Subcutaneous abdominal adipose tissue (tissue), 5 donors: ENCODE results near the gene GGTLC2.
"Not testable (repeated sequence)": the region's sequence is repeated elsewhere in the genome, so short reads cannot be mapped to it uniquely, and the experiment has no call there.

Experiments used
- H3K27ac ChIP-seq: one replicate; pipeline ENCODE4 v1.7.0; 2013; ENCODE audit warnings: low read depth, mild to moderate bottlenecking, inconsistent platforms, low read length, moderate library complexity
- H3K27me3 ChIP-seq, 5 donors: one replicate each; pipeline ENCODE4 v1.7.0; 2013; ENCODE audit warnings: low read length in 5 of 5, inconsistent platforms in 1 of 5; ENCODE audit not compliant: control insufficient read depth in 5 of 5, insufficient read depth in 4 of 5
- H3K36me3 ChIP-seq, 5 donors: one replicate each; pipeline ENCODE4 v1.7.0; 2013; ENCODE audit warnings: low read length in 5 of 5; ENCODE audit not compliant: control insufficient read depth in 5 of 5, insufficient read depth in 5 of 5
- H3K4me1 ChIP-seq, 5 donors: one replicate each; pipeline ENCODE4 v1.7.0; 2013; ENCODE audit warnings: low read length in 5 of 5, mild to moderate bottlenecking in 3 of 5, moderate library complexity in 1 of 5; ENCODE audit not compliant: control insufficient read depth in 5 of 5, insufficient read depth in 5 of 5
- H3K4me3 ChIP-seq, 5 donors: one replicate each; pipeline ENCODE4 v1.7.0; 2013; ENCODE audit warnings: low read length in 5 of 5, low read depth in 1 of 5
- H3K9ac ChIP-seq, 5 donors: one replicate each; pipeline ENCODE4 v1.7.0; 2013; ENCODE audit warnings: low read length in 5 of 5, mild to moderate bottlenecking in 4 of 5, moderate library complexity in 3 of 5
- H3K9me3 ChIP-seq, 5 donors: one replicate each; pipeline ENCODE4 v1.7.0; 2013; ENCODE audit warnings: low read length in 5 of 5; ENCODE audit not compliant: control insufficient read depth in 5 of 5
- donor health status: healthy.
- donor health status: healthy.
- donor health status: healthy.
- donor health status: healthy.
- donor health status: healthy.

Gene GGTLC2

GRCh38 chr22:22652102-22652501, 7.7 kb downstream of the GGTLC2 start:
- H3K27ac ChIP-seq: not testable (repeated sequence)

GRCh38 chr22:22652573-22652972, 8.2 kb downstream of the GGTLC2 start:
- not testable (repeated sequence) for H3K36me3 ChIP-seq, H3K9me3 ChIP-seq, H3K9ac ChIP-seq, H3K4me3 ChIP-seq, H3K27me3 ChIP-seq, H3K4me1 ChIP-seq, H3K27ac ChIP-seq

More at GRCh38 chr22:22652102-22652501, 7.7 kb downstream of the GGTLC2 start:
- H3K27me3 ChIP-seq, H3K9ac ChIP-seq, H3K4me3 ChIP-seq, H3K9me3 ChIP-seq, H3K36me3 ChIP-seq, H3K4me1 ChIP-seq: not testable (repeated sequence)

- H3K9me3 ChIP-seq, H3K4me1 ChIP-seq, H3K4me3 ChIP-seq, H3K27ac ChIP-seq, H3K36me3 ChIP-seq, H3K9ac ChIP-seq, H3K27me3 ChIP-seq: not testable (repeated sequence)
Observed at GRCh38 chr22:22653677-22654381, 9.4 kb downstream of the GGTLC2 start.

- Histone ChIP-seq H3K4me1 (peaks cover 0 to 7% (median 0%) of the 10 kb centered on the region in 5 donors), H3K4me3 (no peak overlapping the region), H3K9ac (no peak overlapping the region), H3K27ac (no peak overlapping the region), H3K27me3 (peaks cover 0 to 3% (median 0%) of the 10 kb centered on the region in 5 donors), H3K36me3 (no peaks in the 10 kb centered on the region), H3K9me3 (no peaks in the 10 kb centered on the region)
Observed at GRCh38 chr22:22655452-22656290, 11.3 kb downstream of the GGTLC2 start.

- H3K9ac ChIP-seq: no peak overlapping the region
- no peak overlapping the region for H3K27ac ChIP-seq
- H3K9me3 ChIP-seq: no peaks in the 10 kb centered on the region
- no peaks in the 10 kb centered on the region for H3K4me1 ChIP-seq
- H3K36me3 ChIP-seq: no peaks in the 10 kb centered on the region
- peaks cover 0 to 9% (median 0%) of the 10 kb centered on the region in 5 donors for H3K27me3 ChIP-seq
- no peak overlapping the region for H3K4me3 ChIP-seq
Observed at GRCh38 chr22:22657712-22658111, 13.3 kb downstream of the GGTLC2 start.

GRCh38 chr22:22661275-22661674, 16.9 kb downstream of the GGTLC2 start:
- Histone ChIP-seq H3K9ac (no peak overlapping the region), H3K27me3 (peaks cover 0 to 9% (median 0%) of the 10 kb centered on the region in 5 donors), H3K27ac (no peak overlapping the region), H3K36me3 (no peaks in the 10 kb centered on the region), H3K4me3 (no peak overlapping the region), H3K4me1 (no peaks in the 10 kb centered on the region), H3K9me3 (no peaks in the 10 kb centered on the region)

- Histone ChIP-seq H3K36me3 (no peaks in the 10 kb centered on the region), H3K4me1 (no peaks in the 10 kb centered on the region), H3K4me3 (no peak overlapping the region), H3K27me3 (peaks cover 0 to 6% (median 0%) of the 10 kb centered on the region in 5 donors), H3K27ac (no peak overlapping the region), H3K9me3 (no peaks in the 10 kb centered on the region), H3K9ac (no peak overlapping the region)
Observed at GRCh38 chr22:22662095-22662494, 17.7 kb downstream of the GGTLC2 start.

GRCh38 chr22:22663861-22664800, 19.7 kb downstream of the GGTLC2 start:
- H3K36me3 ChIP-seq: no peaks in the 10 kb centered on the region
- H3K4me3 ChIP-seq: no peak overlapping the region
- H3K27ac ChIP-seq: no peak overlapping the region
- no peaks in the 10 kb centered on the region for H3K4me1 ChIP-seq
- peaks cover 0 to 12% (median 0%) of the 10 kb centered on the region in 5 donors for H3K27me3 ChIP-seq
- peaks cover 0 to under 1% (median 0%) of the 10 kb centered on the region in 5 donors for H3K9me3 ChIP-seq
- H3K9ac ChIP-seq: no peak overlapping the region

- Histone ChIP-seq H3K27me3 (peaks cover 0 to 9% (median 0%) of the 10 kb centered on the region in 5 donors), H3K4me3 (no peak overlapping the region), H3K27ac (no peak overlapping the region), H3K9me3 (peaks cover 0 to 7% (median 5%) of the 10 kb centered on the region in 5 donors), H3K4me1 (no peaks in the 10 kb centered on the region), H3K9ac (peak overlapping the region in 1 of 5 donors; percentile 4), H3K36me3 (no peaks in the 10 kb centered on the region)
Observed at GRCh38 chr22:22666307-22667091, 22.1 kb downstream of the GGTLC2 start.
